Breast epithelium (tissue), 4 donors: ENCODE measurements around the gene SC5D. TPM values are rescaled to one million over a fixed set of nuclear protein-coding genes. Genes with fewer than 3 reads are reported as not detected.

ENCODE experiments used
- DNase-seq, 2 donors: peaks; one replicate each; pipeline ENCODE4 v3.0.0-alpha.2; 2019; ENCODE audit warnings: low spot score in 2 of 2
- H3K27ac ChIP-seq, 2 donors: fragments of 200-600 bp; sonication (generic) in 1 of 2; one replicate each; pipeline ENCODE4 v1.5.1; 2016 to 2019; ENCODE audit warnings: mild to moderate bottlenecking in 1 of 2
- H3K27me3 ChIP-seq, 2 donors: fragments of 200-600 bp; sonication (generic) in 1 of 2; one replicate each; pipeline versions ENCODE4 v1.5.1 to v1.6.0; 2017 to 2019; ENCODE audit warnings: control low read depth in 1 of 2, mild to moderate bottlenecking in 1 of 2
- H3K36me3 ChIP-seq: fragments of 200-600 bp; one replicate; pipeline ENCODE4 v1.5.1; 2019
- H3K4me1 ChIP-seq, 2 donors: fragments of 200-600 bp; sonication (generic); one replicate each; pipeline ENCODE4 v1.5.1; 2016 to 2019; ENCODE audit warnings: control low read depth in 1 of 2
- H3K4me3 ChIP-seq, 3 donors: fragments of 200-600 bp; sonication (generic); 1 replicate in 2 of 3; 2 replicates in 1 of 3; pipeline ENCODE4 v1.5.1; 2016 to 2019; ENCODE audit warnings: mild to moderate bottlenecking in 3 of 3, moderate library complexity in 2 of 3
- H3K9me3 ChIP-seq, 2 donors: fragments of 200-600 bp; sonication (generic) in 1 of 2; one replicate each; pipeline ENCODE4 v1.5.1; 2016 to 2019; ENCODE audit warnings: control low read depth in 1 of 2
- CTCF ChIP-seq, 3 donors: fragments of 450-650 bp; IDR thresholded peaks; one replicate each; pipeline ENCODE4 v1.5.1; 2016 to 2017; ENCODE audit warnings: antibody characterized with exemption in 3 of 3, mild to moderate bottlenecking in 3 of 3, moderate library complexity in 3 of 3
- POLR2A ChIP-seq: fragments of 450-650 bp; IDR thresholded peaks from one replicate; pipeline ENCODE4 v1.6.1; 2016; ENCODE audit warnings: antibody characterized with exemption, mild to moderate bottlenecking, moderate library complexity
- POLR2AphosphoS5 ChIP-seq, 3 donors: sonication (generic); formaldehyde crosslinking; IDR thresholded peaks; one replicate each; pipeline ENCODE4 v1.6.1; 2017; ENCODE audit warnings: antibody characterized with exemption in 3 of 3
- intact Hi-C: fragments of 100-400 bp; cut with DNase I; formaldehyde crosslinking; loops from one replicate; pipeline ENCODE4 v1.15.1; 2023; ENCODE audit warnings: low total_unique reads
- total RNA-seq, 3 donors: library from RNA; depleted of rRNA; stranded (reverse); fragments of >200 nt; gene quantifications; one replicate each; pipeline ENCODE4 v1.1.0, GENCODE V29; 2016

The SC5D gene
- total RNA-seq, 3 donors from 2014 or later = 25.8 to 54.7 (median 51.5) TPM

GRCh38 chr11:121348220-121348875 lies 55.8 kb downstream of the SC5D start:
- H3K4me3 ChIP-seq = no peak overlapping the region
- intact Hi-C loops = no loop called here
- no peak for DNase-seq
- no peak overlapping the region for H3K27ac ChIP-seq
- H3K4me1 ChIP-seq = no peaks in the 10 kb centered on the region
- no peaks in the 10 kb centered on the region for H3K9me3 ChIP-seq
- H3K36me3 ChIP-seq = no peaks in the 10 kb centered on the region
- H3K27me3 ChIP-seq = no peaks in the 10 kb centered on the region
- TF ChIP-seq CTCF (IDR thresholded peaks at IDR 0.05) = no peak
- no peak for TF ChIP-seq POLR2AphosphoS5 (IDR thresholded peaks at IDR 0.05)
- no peak for TF ChIP-seq POLR2A

GRCh38 chr11:121349790-121350189 lies 57.2 kb downstream of the SC5D start:
- intact Hi-C loops = no loop called here
- Histone ChIP-seq H3K9me3 (no peaks in the 10 kb centered on the region), H3K27ac (no peak overlapping the region), H3K4me1 (no peaks in the 10 kb centered on the region), H3K36me3 (no peaks in the 10 kb centered on the region), H3K27me3 (no peaks in the 10 kb centered on the region), H3K4me3 (no peak overlapping the region)
- TF ChIP-seq POLR2A (no peak), CTCF (IDR thresholded peaks at IDR 0.05) (no peak), POLR2AphosphoS5 (IDR thresholded peaks at IDR 0.05) (no peak)
- DNase-seq = no peak

GRCh38 chr11:121350314-121351082 lies 57.9 kb downstream of the SC5D start:
- no peaks in the 10 kb centered on the region for H3K27me3 ChIP-seq

GRCh38 chr11:121351083-121351630 lies 58.6 kb downstream of the SC5D start:
- Histone ChIP-seq H3K4me3 (no peak overlapping the region), H3K27ac (peak overlapping the region in 1 of 2 donors; percentile 7), H3K27me3 (no peaks in the 10 kb centered on the region), H3K9me3 (no peaks in the 10 kb centered on the region), H3K36me3 (no peaks in the 10 kb centered on the region), H3K4me1 (no peaks in the 10 kb centered on the region)
- intact Hi-C loops = no loop called here
- TF ChIP-seq POLR2AphosphoS5 (IDR thresholded peaks at IDR 0.05) (no peak), POLR2A (no peak), CTCF (IDR thresholded peaks at IDR 0.05) (no peak)
- DNase-seq = no peak

More at GRCh38 chr11:121350314-121351082, 57.9 kb downstream of the SC5D start:
- Histone ChIP-seq H3K4me3 (no peak overlapping the region), H3K27ac (peak overlapping the region in 1 of 2 donors; percentile 7), H3K9me3 (no peaks in the 10 kb centered on the region), H3K4me1 (no peaks in the 10 kb centered on the region), H3K36me3 (no peaks in the 10 kb centered on the region)
- TF ChIP-seq POLR2A = no peak
- no peak for TF ChIP-seq POLR2AphosphoS5 (IDR thresholded peaks at IDR 0.05)
- no peak for TF ChIP-seq CTCF (IDR thresholded peaks at IDR 0.05)
- intact Hi-C loops = no loop called here
- DNase-seq = no peak
